K562 (cell line): ENCODE results near the gene HCAR2. TPM values are rescaled to one million over a fixed set of nuclear protein-coding genes. Genes with fewer than 3 reads are reported as not detected.

ENCODE experiments used
- ATAC-seq: fragments of 200-7000 bp; cut with Tn5 transposase; 3 replicates; pipeline ENCODE4 v1.9.1; 2020; ENCODE audit warnings: moderate library complexity
- BruUV-seq: library from RNA; stranded (reverse); fragments of 400-500 nt; replicated peaks from 2 replicates; lab custom pipeline; 2021; lab: Mats Ljungman, UMichigan
- CTCF ChIA-PET: fragments of 300-600 bp; formaldehyde crosslinking; extraction: SDS; loops from one replicate; lab custom pipeline; 2021; ENCODE audit warnings: low intra/inter-chr PET ratio; lab: Yijun Ruan, JAX
- POLR2A ChIA-PET: fragments of 300-600, 350-650 bp; sonication (Branson Sonifier 250); formaldehyde crosslinking; extraction: SDS; loops from one replicate; lab custom pipeline; 2021; ENCODE audit warnings: antibody characterized with exemption, inconsistent platforms; lab: Yijun Ruan, JAX
- DNase-seq, 4 experiments: peaks; one replicate each; pipeline versions ENCODE4 v3.0.0 to v3.0.0-alpha.2; 2011 to 2018; ENCODE audit warnings: low spot score in 3 of 4, mixed read lengths in 3 of 4; ENCODE audit errors: extremely low read depth in 1 of 4
- FAIRE-seq: peaks from 2 replicates; lab custom pipeline; 2011; peaks lifted over from hg19 to GRCh38; lab: Jason Lieb, UNC
- H2AFZ ChIP-seq: 2 replicates; pipeline ENCODE4 v1.6.0; 2011; ENCODE audit warnings: low read depth, low read length, control low read depth, inconsistent platforms
- H3K27ac ChIP-seq: fragments of 200-600 bp; 3 replicates; pipeline ENCODE4 v1.8.0; 2011; ENCODE audit warnings: low read depth, mild to moderate bottlenecking, control low read depth, inconsistent platforms, low read length, moderate library complexity, mixed read lengths; ENCODE audit errors: extremely low read depth
- H3K27me3 ChIP-seq, 2 experiments: fragments of 300-600 bp in 1 of 2; 2 replicates in 1 of 2; 3 replicates in 1 of 2; pipeline versions ENCODE4 v1.6.0 to v1.8.0; 2011; ENCODE audit warnings: inconsistent platforms in 2 of 2, low read length in 2 of 2, mild to moderate bottlenecking in 1 of 2, mixed read lengths in 1 of 2, moderate library complexity in 1 of 2; ENCODE audit not compliant: control insufficient read depth in 2 of 2, insufficient read depth in 2 of 2
- H3K36me3 ChIP-seq: fragments of 300-600 bp; 3 replicates; pipeline ENCODE4 v1.8.0; 2011; ENCODE audit warnings: mild to moderate bottlenecking, low read length, inconsistent platforms; ENCODE audit not compliant: control insufficient read depth, insufficient read depth
- H3K4me1 ChIP-seq, 2 experiments: fragments of 200-600 bp in 1 of 2; replicated peaks in 1 of 2; 2 replicates in 1 of 2; 3 replicates in 1 of 2; pipeline versions ENCODE4 v1.5.1 to v1.8.0; 2011; ENCODE audit warnings: inconsistent platforms in 2 of 2, low read length in 2 of 2, mild to moderate bottlenecking in 1 of 2, mixed read lengths in 1 of 2, moderate library complexity in 1 of 2; ENCODE audit not compliant: control insufficient read depth in 2 of 2, insufficient read depth in 2 of 2
- H3K4me2 ChIP-seq: 2 replicates; pipeline ENCODE4 v1.6.1; 2011; ENCODE audit warnings: low read length, control low read depth, inconsistent platforms, mixed read lengths; ENCODE audit not compliant: insufficient read depth
- H3K4me3 ChIP-seq: fragments of 200-600 bp; sonication (generic), shearing (Covaris generic); 2 replicates; pipeline ENCODE4 v1.5.1; 2016; ENCODE audit warnings: control low read depth, inconsistent platforms
- H3K79me2 ChIP-seq: fragments of 200-600 bp; 3 replicates; pipeline ENCODE4 v1.8.0; 2011; ENCODE audit warnings: low read length, inconsistent platforms; ENCODE audit not compliant: control insufficient read depth, insufficient read depth
- H3K9ac ChIP-seq, 2 experiments: 2 replicates each; pipeline versions ENCODE4 v1.6.0 to v1.6.1; 2011; ENCODE audit warnings: low read depth in 2 of 2, low read length in 2 of 2, control low read depth in 1 of 2, inconsistent platforms in 1 of 2, mild to moderate bottlenecking in 1 of 2, mixed read lengths in 1 of 2; ENCODE audit not compliant: insufficient read depth in 1 of 2
- H3K9me1 ChIP-seq: one replicate; pipeline ENCODE4 v1.6.0; 2011; ENCODE audit warnings: inconsistent platforms, mild to moderate bottlenecking, low read length, moderate library complexity; ENCODE audit not compliant: control insufficient read depth, insufficient read depth
- H3K9me3 ChIP-seq: replicated peaks from 2 replicates; pipeline ENCODE4 v1.5.1; 2011; ENCODE audit warnings: low read depth, low read length, inconsistent platforms; ENCODE audit not compliant: control insufficient read depth, insufficient read depth
- H4K20me1 ChIP-seq: replicated peaks from 2 replicates; pipeline ENCODE4 v1.6.1; 2011; ENCODE audit warnings: low read length, inconsistent platforms, mixed read lengths; ENCODE audit not compliant: control insufficient read depth, insufficient read depth
- EGR1 ChIP-seq: fragments of 450-650 bp; conservative IDR thresholded peaks from 2 replicates; pipeline ENCODE4 v1.6.1; 2017; ENCODE audit warnings: mild to moderate bottlenecking
- EWSR1 ChIP-seq: fragments of 450-650 bp; IDR thresholded peaks from 2 replicates; pipeline ENCODE4 v1.6.1; 2018; ENCODE audit warnings: borderline replicate concordance, mild to moderate bottlenecking, low read depth, moderate library complexity; ENCODE audit not compliant: partially characterized antibody
- FOXA3 ChIP-seq, 2 experiments: fragments of 450-650 bp in 1 of 2; sonication (generic) in 1 of 2; formaldehyde crosslinking; IDR thresholded peaks in 1 of 2; conservative IDR thresholded peaks in 1 of 2; 2 replicates each; pipeline versions ENCODE4 v1.4.0 to v1.8.0; 2020 to 2022; ENCODE audit warnings: mild to moderate bottlenecking in 2 of 2, missing genetic modification reagents in 1 of 2
- GATAD2A ChIP-seq: fragments of 450-650 bp; IDR thresholded peaks from 2 replicates; pipeline ENCODE4 v1.6.1; 2017
- HDGF ChIP-seq: fragments of 450-650 bp; IDR thresholded peaks from 2 replicates; pipeline ENCODE4 v1.6.1; 2016
- HMG20B ChIP-seq: fragments of 250-450 bp; sonication (Bioruptor Pico); IDR thresholded peaks from 2 replicates; pipeline ENCODE4 v1.5.0; 2021; ENCODE audit warnings: mild to moderate bottlenecking
- KDM4B ChIP-seq, 2 experiments: fragments of 450-650 bp in 1 of 2; sonication (generic) in 1 of 2; IDR thresholded peaks; 2 replicates each; pipeline ENCODE4 v1.6.1; 2016 to 2017; ENCODE audit warnings: borderline replicate concordance in 2 of 2, antibody characterized with exemption in 1 of 2, low read depth in 1 of 2, mild to moderate bottlenecking in 1 of 2
- MEF2A ChIP-seq: IDR thresholded peaks from 2 replicates; pipeline ENCODE4 v1.6.1; 2011; ENCODE audit warnings: low read depth, mild to moderate bottlenecking, low read length, moderate library complexity; ENCODE audit not compliant: control insufficient read depth
- NCOA1 ChIP-seq: fragments of 450-650 bp; IDR thresholded peaks from 2 replicates; pipeline ENCODE4 v1.6.1; 2016; ENCODE audit warnings: low read depth
- NFIC ChIP-seq: fragments of 450-650 bp; IDR thresholded peaks from 2 replicates; pipeline ENCODE4 v1.6.1; 2017; ENCODE audit warnings: mild to moderate bottlenecking, inconsistent platforms
- NR2C1 ChIP-seq, 2 experiments: fragments of 450-650 bp; IDR thresholded peaks; 2 replicates each; pipeline ENCODE4 v1.6.1; 2017; ENCODE audit warnings: mild to moderate bottlenecking in 2 of 2, antibody characterized with exemption in 1 of 2, inconsistent platforms in 1 of 2, missing compliant biosample characterization in 1 of 2, missing genetic modification characterization in 1 of 2
- PHB ChIP-seq: fragments of 250-450 bp; sonication (Bioruptor Pico); IDR thresholded peaks from 2 replicates; pipeline ENCODE4 v1.5.0; 2021
- TAF1 ChIP-seq: IDR thresholded peaks from 2 replicates; pipeline ENCODE4 v1.6.1; 2011; ENCODE audit warnings: mild to moderate bottlenecking, low read length, moderate library complexity; ENCODE audit not compliant: insufficient read depth, control insufficient read depth, severe bottlenecking; ENCODE audit errors: extremely low read depth
- ZBTB17 ChIP-seq: fragments of 450-650 bp; formaldehyde crosslinking; IDR thresholded peaks from 2 replicates; pipeline ENCODE4 v1.4.0; 2020; ENCODE audit warnings: mild to moderate bottlenecking
- ZNF644 ChIP-seq: fragments of 200-800 bp; sonication (Bioruptor generic); IDR thresholded peaks from 2 replicates; pipeline ENCODE4 v1.6.1; 2016; ENCODE audit warnings: low read depth, missing genetic modification characterization, missing compliant biosample characterization
- ZNF830 ChIP-seq: fragments of 250-450 bp; sonication (Bioruptor Pico); IDR thresholded peaks from 2 replicates; pipeline ENCODE4 v1.5.0; 2021; ENCODE audit warnings: mild to moderate bottlenecking
- WGBS: fragments of 100-300 bp; shearing (Covaris generic); methylation state at CpG from one replicate; pipeline ENCODE4 v1.1.6; 2016; ENCODE audit warnings: low coverage, mixed read lengths; ENCODE audit not compliant: insufficient coverage; ENCODE audit errors: missing lambda C conversion rate; 5-methylcytosine and 5-hydroxymethylcytosine counted together
- in situ Hi-C: fragments of 300-500 bp; cut with MboI; formaldehyde crosslinking; loops from 4 replicates; pipeline ENCODE4 v1.15.0; 2018; ENCODE audit warnings: inconsistent platforms, mixed read lengths
- intact Hi-C: fragments of 100-400 bp; cut with micrococcal nuclease; formaldehyde crosslinking; loops from 2 replicates; pipeline ENCODE4 v1.14.2; 2022
- polyA plus RNA-seq, 8 experiments: library from polyadenylated mRNA; depleted of rRNA in 4 of 8; stranded (reverse) in 5 of 8; unstranded in 3 of 8; fragments of >200 nt; fragmentation: Nextera tagmentation in 2 of 8; fragmentation: Illumina TruSeq in 1 of 8; extraction: Ambion mirVana in 2 of 8; extraction: Trizol in 1 of 8; gene quantifications; 2 replicates each; pipeline versions ENCODE4 v1.2.1 to v1.2.3, GENCODE V29; 2011 to 2014; ENCODE audit warnings: inconsistent platforms in 1 of 8, missing spikeins in 1 of 8
- total RNA-seq, 7 experiments: library from RNA; depleted of rRNA in 6 of 7; stranded (reverse); fragments of >200 nt in 6 of 7; fragmentation: Illumina TruSeq in 2 of 7; extraction: Trizol in 2 of 7; gene quantifications; 2 replicates each; pipeline versions ENCODE4 v1.2.1 to v1.2.3, GENCODE V29; 2011 to 2021; ENCODE audit warnings: low replicate concordance in 1 of 7
- TF ChIP-seq, protein P1 (sequence below): fragments of 250-450 bp; sonication (Bioruptor Pico); IDR thresholded peaks from 2 replicates; pipeline ENCODE4 v1.5.0; 2020; ENCODE audit warnings: mild to moderate bottlenecking

The HCAR2 gene
- total and polyA plus RNA-seq, 9 of the 15 experiments (the other 6 are each of a cell fraction or from before 2014, with no cell fraction given), result not detected

DNA sequence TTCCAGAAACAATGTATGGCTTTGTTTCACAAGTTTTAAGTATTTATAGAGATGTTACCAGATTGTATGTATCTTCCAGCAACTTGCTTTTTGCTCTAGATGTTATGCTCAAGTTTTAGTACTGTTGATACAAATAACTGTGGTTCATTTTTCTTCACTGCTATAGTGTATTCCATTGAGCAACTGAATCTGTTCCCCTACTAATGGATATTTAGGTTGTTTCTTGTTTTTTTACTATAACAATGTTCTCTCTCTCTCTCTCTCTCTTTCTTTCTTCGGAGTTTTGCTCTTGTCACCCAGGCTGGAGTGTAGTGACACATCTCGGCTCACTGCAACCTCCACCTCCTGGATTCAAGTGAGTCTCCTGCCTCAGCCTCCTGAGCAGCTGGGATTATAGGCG is 16.6 kb downstream of the HCAR2 start:
- no peak overlapping the region for H2AFZ ChIP-seq
- no peak overlapping the region for H3K4me2 ChIP-seq
- TF ChIP-seq NFIC, result no peak
- TF ChIP-seq, all 486 proteins: peak for 0
- in situ Hi-C loops, result no loop called here
- H3K9me3 ChIP-seq, result no peaks in the 10 kb centered on the region
- no peaks in the 10 kb centered on the region for H3K9me1 ChIP-seq
- intact Hi-C loops, result no loop called here
- no TSS peak for BruUV-seq
- no peaks in the 10 kb centered on the region for H3K36me3 ChIP-seq
- DNase-seq (no peak), ATAC-seq (no peak), FAIRE-seq (no peak)
- H3K79me2 ChIP-seq, result no peaks in the 10 kb centered on the region
- ChIA-PET CTCF (interaction anchor here (0.7 kb wide), 1 partner anchor 16 kb away, joined by 3 read pairs; no protein-coding TSS in a partner anchor), POLR2A (no interaction called here)
- H3K27me3 ChIP-seq, result peaks cover 8 to 28% of the 10 kb centered on the region in 2 experiments; a peak in 4 of 5 replicates
- no peaks in the 10 kb centered on the region; a peak in 1 of 5 replicates for H3K4me1 ChIP-seq
- no peak overlapping the region for H3K27ac ChIP-seq
- no peak overlapping the region for H3K4me3 ChIP-seq
- no peak overlapping the region for H3K9ac ChIP-seq
- no peaks in the 10 kb centered on the region for H4K20me1 ChIP-seq
- 7% methylated on average over 3 of the region's 3 CpGs for WGBS

DNA sequence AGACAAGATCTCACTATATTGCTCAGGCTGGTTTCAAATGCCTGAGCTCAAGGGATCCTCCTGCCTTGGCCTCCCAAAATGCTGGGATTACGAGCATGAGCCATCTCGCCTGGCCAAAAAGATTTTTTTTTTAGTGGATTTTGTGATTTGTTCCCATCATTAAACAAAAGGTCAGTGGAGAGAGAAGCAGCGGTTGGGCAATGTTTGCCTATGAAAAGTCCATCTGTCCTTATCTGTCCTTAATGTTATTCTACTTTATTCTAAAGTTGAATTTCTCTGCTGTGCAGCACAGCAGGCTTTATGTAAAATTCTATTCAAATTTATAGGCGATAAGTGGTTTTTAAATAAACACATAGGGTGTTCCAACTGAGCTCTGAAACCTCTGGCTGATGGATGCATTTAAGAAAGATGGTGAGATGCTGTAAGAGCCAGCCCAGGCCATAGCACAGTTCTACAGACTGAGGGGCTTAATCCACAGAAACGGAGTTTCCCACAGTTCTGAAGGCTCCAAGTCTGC is 18.8 kb downstream of the HCAR2 start:
- no peaks in the 10 kb centered on the region for H3K9me3 ChIP-seq
- WGBS, result 4% methylated on average over 5 of the region's 5 CpGs
- H4K20me1 ChIP-seq, result no peaks in the 10 kb centered on the region
- no peak overlapping the region for H3K4me2 ChIP-seq
- ChIA-PET POLR2A (no interaction called here), CTCF (no interaction called here)
- peaks cover 8 to 29% of the 10 kb centered on the region in 2 experiments; a peak in 4 of 5 replicates for H3K27me3 ChIP-seq
- no peak for ATAC-seq
- no peaks in the 10 kb centered on the region for H3K79me2 ChIP-seq
- in situ Hi-C loops (no loop called here), intact Hi-C loops (no loop called here)
- BruUV-seq, result no TSS peak
- H3K36me3 ChIP-seq, result no peaks in the 10 kb centered on the region
- H2AFZ ChIP-seq, result no peak overlapping the region
- TF ChIP-seq NR2C1 (IDR thresholded peaks at IDR 0.05) (no peak), NR2C1 (tag; IDR thresholded peaks at IDR 0.05) (no peak), TAF1 (no peak), MEF2A (no peak), EGR1 (no peak), PHB (CRISPR knock-in tag) (no peak), NCOA1 (no peak), ZNF644 (tag) (no peak), HMG20B (no peak), KDM4B (IDR thresholded peaks at IDR 0.05; ENCODE audit: borderline replicate concordance in 2 of 2, low read depth in 1 of 2) (no peak), HDGF (no peak), EWSR1 (no peak), GATAD2A (no peak), FOXA3 (CRISPR knock-in tag; conservative IDR thresholded peaks at IDR 0.05 in 1 of 2, IDR thresholded peaks at IDR 0.05 in 1 of 2) (no peak), ZNF830 (CRISPR knock-in tag) (no peak), ZBTB17 (no peak)
- TF ChIP-seq, protein P1, sequence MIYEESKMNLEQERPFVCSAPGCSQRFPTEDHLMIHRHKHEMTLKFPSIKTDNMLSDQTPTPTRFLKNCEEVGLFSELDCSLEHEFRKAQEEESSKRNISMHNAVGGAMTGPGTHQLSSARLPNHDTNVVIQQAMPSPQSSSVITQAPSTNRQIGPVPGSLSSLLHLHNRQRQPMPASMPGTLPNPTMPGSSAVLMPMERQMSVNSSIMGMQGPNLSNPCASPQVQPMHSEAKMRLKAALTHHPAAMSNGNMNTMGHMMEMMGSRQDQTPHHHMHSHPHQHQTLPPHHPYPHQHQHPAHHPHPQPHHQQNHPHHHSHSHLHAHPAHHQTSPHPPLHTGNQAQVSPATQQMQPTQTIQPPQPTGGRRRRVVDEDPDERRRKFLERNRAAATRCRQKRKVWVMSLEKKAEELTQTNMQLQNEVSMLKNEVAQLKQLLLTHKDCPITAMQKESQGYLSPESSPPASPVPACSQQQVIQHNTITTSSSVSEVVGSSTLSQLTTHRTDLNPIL (CRISPR knock-in tag), result no peak
- TF ChIP-seq, all 486 proteins: peak for 0
- Histone ChIP-seq H3K4me3 (no peak overlapping the region), H3K9ac (no peak overlapping the region), H3K4me1 (peaks cover 0 to 1% of the 10 kb centered on the region in 2 experiments; a peak in 2 of 5 replicates), H3K27ac (no peak overlapping the region), H3K9me1 (no peaks in the 10 kb centered on the region)
- no peak for FAIRE-seq
- no peak for DNase-seq
